AG09319 (cell line): ENCODE data around the gene SKIDA1.
A peak's percentile ranks its signal among the peaks of the same experiment; 100 is the strongest.

Source experiments
- DNase-seq: peaks from one replicate; pipeline ENCODE4 v3.0.0-alpha.2; 2010; ENCODE audit warnings: low read depth; ENCODE audit errors: extremely low read depth
- CTCF ChIP-seq: IDR thresholded peaks from 2 replicates; pipeline ENCODE4 v1.5.1; 2011; ENCODE audit warnings: low read depth, mild to moderate bottlenecking, inconsistent platforms, low read length, moderate library complexity

The SKIDA1 gene

GRCh38 chr10:21500578-21500910, 24.9 kb downstream of the SKIDA1 start:
- DNase-seq = no peak
- no peak for TF ChIP-seq CTCF

- no peak for TF ChIP-seq CTCF
- DNase-seq = no peak
Measured at GRCh38 chr10:21499701-21500577, 25.5 kb downstream of the SKIDA1 start.

- TF ChIP-seq CTCF = no peak
- no peak for DNase-seq
Measured at GRCh38 chr10:21498986-21499385, 26.5 kb downstream of the SKIDA1 start.

GRCh38 chr10:21498377-21498776, 27.1 kb downstream of the SKIDA1 start:
- DNase-seq = no peak
- TF ChIP-seq CTCF = no peak

- DNase-seq = no peak
- no peak for TF ChIP-seq CTCF
Measured at GRCh38 chr10:21497177-21497807, 28.2 kb downstream of the SKIDA1 start.

- no peak for DNase-seq
- peak; percentile 42 for TF ChIP-seq CTCF
Measured at GRCh38 chr10:21496343-21497176, 28.9 kb downstream of the SKIDA1 start.
